OCI-LY3 (cell line): Measurements from ENCODE around the gene FARP1.

Experiments used
- H2AFZ ChIP-seq: fragments of 200-600, 300-600 bp; shearing (Covaris generic); 2 replicates; pipeline ENCODE4 v1.6.0; 2014; ENCODE audit warnings: antibody characterized with exemption, low read depth, low read length
- H3K27ac ChIP-seq: fragments of 200-600, 300-600 bp; sonication (generic); 2 replicates; pipeline ENCODE4 v1.5.1; 2014; ENCODE audit warnings: mild to moderate bottlenecking, low read length, moderate library complexity, mixed read lengths
- H3K27me3 ChIP-seq: fragments of 200-600, 300-600 bp; sonication (generic); 2 replicates; pipeline ENCODE4 v1.6.1; 2014; ENCODE audit warnings: low read depth, low read length, mixed read lengths
- H3K36me3 ChIP-seq: fragments of 200-600, 300-600 bp; sonication (generic); replicated peaks from 2 replicates; pipeline ENCODE3; 2014; ENCODE audit warnings: low read depth, low read length, mixed read lengths
- H3K4me1 ChIP-seq: fragments of 300-600, 200-600 bp; sonication (generic); 2 replicates; pipeline ENCODE4 v1.6.1; 2014; ENCODE audit warnings: low read length, mixed read lengths
- H3K4me2 ChIP-seq: fragments of 200-600, 300-600 bp; sonication (generic); 2 replicates; pipeline ENCODE4 v1.6.1; 2014; ENCODE audit warnings: low read length, mixed read lengths
- H3K4me3 ChIP-seq: fragments of 300-600, 200-600 bp; sonication (generic); 2 replicates; pipeline ENCODE4 v1.5.1; 2014; ENCODE audit warnings: antibody characterized with exemption, mild to moderate bottlenecking, low read length, moderate library complexity
- H3K79me2 ChIP-seq: fragments of 300-600, 200-600 bp; shearing (Covaris generic); 2 replicates; pipeline ENCODE4 v1.6.1; 2014; ENCODE audit warnings: mild to moderate bottlenecking, low read length, mixed read lengths
- H3K9ac ChIP-seq: fragments of 300-600, 200-600 bp; shearing (Covaris generic); 2 replicates; pipeline ENCODE4 v1.6.0; 2014; ENCODE audit warnings: mild to moderate bottlenecking, low read length, moderate library complexity
- H3K9me3 ChIP-seq: fragments of 200-600, 300-600 bp; shearing (Covaris generic); 2 replicates; pipeline ENCODE4 v1.6.1; 2014; ENCODE audit warnings: low read length, mixed read lengths; ENCODE audit not compliant: insufficient read depth
- H4K20me1 ChIP-seq: fragments of 200-600, 300-600 bp; sonication (generic); 2 replicates; pipeline ENCODE4 v1.6.1; 2016; ENCODE audit warnings: low read length, mixed read lengths; ENCODE audit not compliant: insufficient read depth
- CTCF ChIP-seq: fragments of 200-600, 300-600 bp; sonication (generic); IDR thresholded peaks from 2 replicates; pipeline ENCODE4 v1.5.1; 2014; ENCODE audit warnings: antibody characterized with exemption, low read length, low read depth
- EZH2phosphoT487 ChIP-seq: fragments of 200-600 bp; shearing (Covaris generic); IDR thresholded peaks from 2 replicates; pipeline ENCODE4 v1.6.1; 2018; ENCODE audit warnings: antibody characterized with exemption, mixed run types, low read depth

FARP1 gene

GRCh38 chr13:98482476-98483444, 339.9 kb downstream of the FARP1 start:
- H3K79me2 ChIP-seq, result peaks cover 74% of the 10 kb centered on the region
- H3K36me3 ChIP-seq, result no peaks in the 10 kb centered on the region
- no peak overlapping the region for H2AFZ ChIP-seq
- H3K9me3 ChIP-seq, result no peaks in the 10 kb centered on the region
- H3K27me3 ChIP-seq, result no peaks in the 10 kb centered on the region
- peaks cover 61% of the 10 kb centered on the region for H3K4me1 ChIP-seq
- H3K27ac ChIP-seq, result no peak overlapping the region
- no peak overlapping the region for H3K4me3 ChIP-seq
- peaks cover 97% of the 10 kb centered on the region for H4K20me1 ChIP-seq
- no peak overlapping the region for H3K9ac ChIP-seq
- TF ChIP-seq EZH2phosphoT487, result no peak
- peak; percentile 68 for TF ChIP-seq CTCF
- H3K4me2 ChIP-seq, result peak overlapping the region; percentile 45

GRCh38 chr13:98483601-98484288, 340.9 kb downstream of the FARP1 start:
- Histone ChIP-seq H2AFZ (no peak overlapping the region), H3K4me2 (no peak overlapping the region), H4K20me1 (peaks cover 97% of the 10 kb centered on the region), H3K4me1 (peaks cover 61% of the 10 kb centered on the region), H3K9me3 (no peaks in the 10 kb centered on the region), H3K27me3 (no peaks in the 10 kb centered on the region), H3K36me3 (no peaks in the 10 kb centered on the region), H3K9ac (no peak overlapping the region), H3K27ac (no peak overlapping the region), H3K79me2 (peaks cover 74% of the 10 kb centered on the region), H3K4me3 (no peak overlapping the region)
- TF ChIP-seq CTCF (no peak), EZH2phosphoT487 (no peak)

- Histone ChIP-seq H3K4me1 (peaks cover 67% of the 10 kb centered on the region), H4K20me1 (peaks cover 97% of the 10 kb centered on the region), H3K9me3 (no peaks in the 10 kb centered on the region), H3K27me3 (no peaks in the 10 kb centered on the region), H3K36me3 (no peaks in the 10 kb centered on the region), H3K9ac (no peak overlapping the region), H2AFZ (no peak overlapping the region), H3K4me2 (no peak overlapping the region), H3K27ac (no peak overlapping the region), H3K79me2 (peaks cover 74% of the 10 kb centered on the region), H3K4me3 (no peak overlapping the region)
- TF ChIP-seq CTCF, result no peak
- no peak for TF ChIP-seq EZH2phosphoT487
These were observed 341.7 kb downstream of the FARP1 start for GRCh38 chr13:98484289-98485219.
